Cardiac fibroblast (primary cell): ENCODE measurements around the gene TLL2.

ENCODE experiments used
- DNase-seq, 2 donors: peaks; one replicate each; pipeline versions ENCODE4 v3.0.0 to v3.0.0-alpha.2; 2010; ENCODE audit warnings: low read depth in 2 of 2
- H3K4me3 ChIP-seq, 2 donors: replicated peaks in 1 of 2; 1 replicate in 1 of 2; 2 replicates in 1 of 2; pipeline ENCODE4 v1.5.1; 2011; ENCODE audit warnings: low read depth in 2 of 2, low read length in 2 of 2, mild to moderate bottlenecking in 2 of 2, moderate library complexity in 1 of 2
- TF ChIP-seq, protein P1 (sequence below): IDR thresholded peaks from one replicate; pipeline ENCODE4 v1.5.1; 2011; ENCODE audit warnings: low read depth, mild to moderate bottlenecking, low read length, inconsistent platforms

TLL2 gene

DNA sequence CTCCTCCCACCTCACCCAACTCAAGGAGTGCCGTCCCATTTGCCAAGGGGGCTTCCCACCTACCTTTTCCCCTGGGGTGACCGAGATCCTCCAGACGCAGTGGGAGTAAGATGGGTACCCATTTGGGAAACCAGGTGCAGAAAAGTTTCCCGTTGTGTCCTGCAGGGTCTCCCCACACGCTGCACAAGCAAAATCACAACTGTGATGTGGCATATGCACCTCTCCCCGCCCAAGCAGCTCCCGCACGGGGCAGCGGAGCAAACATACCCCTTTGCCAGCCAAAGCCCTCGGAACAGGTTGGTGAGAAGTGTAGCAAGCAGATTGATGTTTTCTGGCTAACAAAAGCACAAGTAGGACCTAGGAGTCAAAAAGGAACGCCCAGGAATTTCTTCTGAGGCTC, 103.4 kb downstream of the TLL2 start:
- DNase-seq = no peak
- no peak overlapping the region for H3K4me3 ChIP-seq
- TF ChIP-seq, protein P1, sequence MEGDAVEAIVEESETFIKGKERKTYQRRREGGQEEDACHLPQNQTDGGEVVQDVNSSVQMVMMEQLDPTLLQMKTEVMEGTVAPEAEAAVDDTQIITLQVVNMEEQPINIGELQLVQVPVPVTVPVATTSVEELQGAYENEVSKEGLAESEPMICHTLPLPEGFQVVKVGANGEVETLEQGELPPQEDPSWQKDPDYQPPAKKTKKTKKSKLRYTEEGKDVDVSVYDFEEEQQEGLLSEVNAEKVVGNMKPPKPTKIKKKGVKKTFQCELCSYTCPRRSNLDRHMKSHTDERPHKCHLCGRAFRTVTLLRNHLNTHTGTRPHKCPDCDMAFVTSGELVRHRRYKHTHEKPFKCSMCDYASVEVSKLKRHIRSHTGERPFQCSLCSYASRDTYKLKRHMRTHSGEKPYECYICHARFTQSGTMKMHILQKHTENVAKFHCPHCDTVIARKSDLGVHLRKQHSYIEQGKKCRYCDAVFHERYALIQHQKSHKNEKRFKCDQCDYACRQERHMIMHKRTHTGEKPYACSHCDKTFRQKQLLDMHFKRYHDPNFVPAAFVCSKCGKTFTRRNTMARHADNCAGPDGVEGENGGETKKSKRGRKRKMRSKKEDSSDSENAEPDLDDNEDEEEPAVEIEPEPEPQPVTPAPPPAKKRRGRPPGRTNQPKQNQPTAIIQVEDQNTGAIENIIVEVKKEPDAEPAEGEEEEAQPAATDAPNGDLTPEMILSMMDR = no peak

DNA sequence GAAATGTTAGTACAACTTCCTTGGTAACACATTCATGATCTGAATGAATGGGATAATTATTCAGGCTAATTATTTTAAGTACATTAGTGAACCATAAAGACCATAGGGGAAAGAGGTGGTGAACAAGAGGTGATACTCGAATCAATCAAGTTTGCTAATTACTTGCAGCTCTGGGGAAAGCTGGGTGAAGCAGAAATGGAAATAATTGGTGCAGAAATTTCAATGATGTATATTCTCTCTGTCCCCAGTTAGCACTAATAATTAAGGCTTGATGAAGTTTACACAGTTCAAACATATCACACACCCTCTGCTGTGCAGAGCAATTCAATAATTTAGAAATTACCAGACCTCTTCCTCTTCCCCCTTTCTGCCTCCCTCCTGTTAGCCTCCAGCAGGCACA, 105.5 kb downstream of the TLL2 start:
- DNase-seq = no peak
- no peak overlapping the region for H3K4me3 ChIP-seq
- TF ChIP-seq, protein P1 = no peak

DNA sequence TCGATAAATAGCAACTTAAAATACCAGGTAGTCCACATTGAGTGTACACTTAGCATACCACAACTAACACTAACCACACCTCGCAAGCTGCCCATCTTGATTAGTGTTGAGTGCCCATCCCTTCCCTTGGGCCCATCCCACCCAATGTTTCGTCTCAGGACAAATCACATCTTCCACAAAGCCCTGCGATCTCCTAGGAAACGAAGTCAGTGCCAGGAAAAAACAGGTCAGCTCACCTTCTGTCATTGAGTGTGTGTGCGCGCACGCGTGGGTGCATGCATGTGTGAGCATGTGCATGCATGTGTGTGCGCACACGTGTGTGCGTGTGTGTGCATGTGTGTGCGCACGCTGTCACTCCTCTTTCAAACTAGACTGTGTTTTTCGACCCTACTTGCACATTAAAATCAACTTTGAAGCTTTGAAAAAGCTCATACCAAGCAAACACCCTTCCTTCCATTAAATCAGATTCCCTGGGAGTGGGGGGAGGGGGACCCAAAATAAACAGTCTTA, 106.1 kb downstream of the TLL2 start:
- no peak for DNase-seq
- TF ChIP-seq, protein P1 = no peak

DNA sequence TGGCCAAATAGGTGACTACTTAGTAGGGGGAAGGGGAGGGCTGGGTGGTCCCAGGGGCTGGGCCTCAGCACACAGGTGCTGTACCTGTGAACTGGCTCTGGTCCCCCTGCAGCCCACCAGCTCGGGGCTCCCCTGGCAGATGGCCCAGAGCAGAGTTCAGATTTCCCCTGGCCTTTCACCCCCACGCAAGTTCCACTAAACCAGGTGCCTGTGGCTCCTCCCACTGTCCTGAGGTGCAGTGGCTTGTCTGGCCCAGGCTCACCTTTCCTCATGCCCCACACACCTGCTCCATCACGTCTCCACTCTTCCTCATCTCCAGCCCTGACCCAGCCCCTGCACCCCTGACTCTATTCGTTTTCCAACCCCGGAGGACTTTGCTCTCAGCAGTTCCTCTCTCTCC, 107.6 kb downstream of the TLL2 start:
- H3K4me3 ChIP-seq = no peak overlapping the region
- no peak for DNase-seq
- TF ChIP-seq, protein P1 = no peak

More for the DNA sequence above, 106.1 kb downstream of the TLL2 start:
- no peak overlapping the region for H3K4me3 ChIP-seq

DNA sequence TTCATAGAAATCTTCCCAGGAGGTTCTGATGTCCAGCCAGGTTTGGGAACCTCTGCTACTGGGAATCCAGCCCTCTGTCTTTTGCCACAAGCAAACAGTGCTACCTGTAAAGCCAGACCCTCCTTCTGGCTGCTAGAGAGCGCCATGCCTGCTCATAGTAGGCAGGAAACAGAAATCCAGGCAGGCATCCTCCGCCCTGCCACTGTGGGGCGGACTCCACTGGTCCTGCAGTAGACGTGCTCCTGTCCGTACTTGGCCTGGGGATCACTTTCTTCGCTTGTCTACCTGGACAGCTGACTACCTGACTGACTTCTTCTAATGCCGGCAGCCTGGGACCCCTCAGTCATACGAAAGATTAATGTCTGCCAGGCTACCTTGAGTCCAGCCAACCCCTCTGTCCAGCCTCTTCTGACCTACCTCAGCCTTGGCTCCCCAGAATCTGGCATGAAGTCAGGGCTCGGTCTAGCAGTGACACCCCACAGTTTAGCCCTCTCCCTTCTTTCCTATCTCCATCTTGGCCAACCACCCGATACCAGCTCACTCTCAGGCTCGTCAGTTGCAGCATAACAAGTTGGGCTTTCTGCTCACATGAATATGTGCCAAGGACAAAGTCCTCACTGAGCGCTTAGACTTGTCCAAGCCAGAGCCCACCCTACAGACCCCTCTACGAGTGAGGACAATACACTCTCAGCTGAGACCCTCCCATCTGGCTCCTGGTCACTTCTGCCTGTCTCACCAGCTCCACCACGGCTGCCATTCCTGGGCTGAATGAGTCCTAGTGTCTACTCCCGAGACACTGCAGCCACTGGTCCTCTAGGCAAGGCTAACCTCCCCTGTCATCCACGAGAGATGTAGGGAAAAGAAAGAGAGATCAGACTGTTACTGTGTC, 111.1 kb downstream of the TLL2 start:
- TF ChIP-seq, protein P1 = no peak
- H3K4me3 ChIP-seq = no peak overlapping the region
- DNase-seq = no peak

DNA sequence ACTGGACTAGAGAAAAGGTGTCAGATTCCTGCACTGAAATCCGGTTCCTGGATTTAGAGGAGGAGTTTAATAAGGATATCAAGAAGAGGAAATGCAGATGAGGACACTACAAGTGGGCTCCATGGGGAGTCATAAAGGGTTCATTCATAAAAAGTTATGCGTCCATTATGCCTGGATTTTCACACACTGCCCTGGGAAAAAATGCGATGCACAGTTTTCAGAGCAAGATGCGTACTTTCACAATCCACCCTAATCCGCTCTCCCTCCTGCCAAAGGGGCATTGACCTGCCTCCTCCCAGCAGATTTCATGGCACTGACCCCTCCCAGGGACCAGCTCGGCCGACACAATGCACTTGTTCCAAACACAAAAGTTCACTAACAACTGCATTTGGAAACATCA, 112.7 kb downstream of the TLL2 start:
- DNase-seq = no peak
- no peak overlapping the region for H3K4me3 ChIP-seq
- TF ChIP-seq, protein P1 = no peak
